ENCODE measurements around the gene TOP3A. TPM values are rescaled to one million over a fixed set of nuclear protein-coding genes. Genes with fewer than 3 reads are reported as not detected.

The TOP3A gene
- total RNA-seq (2021; ENCODE audit: unreplicated experiment) (48.8 TPM), Bru-seq, nascent RNA (percentile 72 among the genes with signal in this experiment), BruChase-seq, experiment 1, labeled RNA remaining after a 6-hour chase (percentile 71 among the genes with signal in this experiment), BruChase-seq, experiment 2, labeled RNA remaining after a 2-hour chase (percentile 79 among the genes with signal in this experiment)
- 17.7 and 24.2 TPM in 2 replicates for polyA plus RNA-seq (2012)
- long read RNA-seq, full-length matches to known transcripts = 13 of 41 reads
- long read RNA-seq, partial matches to known transcripts = 12 of 41 reads
- long read RNA-seq, other reads (novel, unspliced or antisense) = 16 of 41 reads

- Histone ChIP-seq H3K9me2 (ENCODE audit: insufficient read depth) (no peaks in the 10 kb centered on the region), H3K4me3 (replicated peaks in 1 of 2; ENCODE audit: low read depth in 1 of 2, low read length in 2 of 2) (peak within 1 kb of the TSS; percentile 93), H4K20me1 (ENCODE audit: insufficient read depth) (no peaks in the 10 kb centered on the region), H3K4me2 (ENCODE audit: low read length) (peak within 1 kb of the TSS; percentile 75), H3K27me3 (ENCODE audit: insufficient read depth, low read length) (no peaks in the 10 kb centered on the region), H2AFZ (ENCODE audit: low read depth, low read length, poor library complexity, severe bottlenecking) (peak within 1 kb of the TSS; percentile 39), H3K36me3 (ENCODE audit: control insufficient read depth in 1 of 2, insufficient read depth in 2 of 2, low read length in 2 of 2) (peaks cover 3 to 24% of the 10 kb centered on the region in 2 experiments; a peak in 2 of 4 replicates), H3K27ac (ENCODE audit: low read depth, low read length) (peak within 1 kb of the TSS; percentile 78), H3K79me2 (ENCODE audit: insufficient read depth, low read length) (peaks cover 82% of the 10 kb centered on the region), H3K9me3 (ENCODE audit: control insufficient read depth in 1 of 2, insufficient read depth in 1 of 2, low read depth in 1 of 2, low read length in 2 of 2) (no peaks in the 10 kb centered on the region; a peak in 1 of 4 replicates), H3K9ac (ENCODE audit: low read length) (peak within 1 kb of the TSS; percentile 87), H3K4me1 (ENCODE audit: control insufficient read depth in 1 of 2, insufficient read depth in 2 of 2, low read length in 2 of 2) (peaks cover 10 to 19% of the 10 kb centered on the region in 2 experiments)
- RAD21 ChIA-PET (ENCODE audit: low non-redundant PET in 1 of 2, low total read pairs in 2 of 2, uncharacterized antibody in 2 of 2, unreplicated experiment in 2 of 2) = no interaction called here
- BruUV-seq (replicated peaks) = no TSS peak
- ATAC-seq (peak; percentile 95), DNase-seq (ENCODE audit: low read depth, low spot score) (peak; percentile 91)
- POLR2A ChIA-PET = no interaction called here
- intact Hi-C loops (cut with micrococcal nuclease) = loop anchor here (5.0 kb wide), 1 partner anchor 53 kb away; the partner anchor contains the start of gene MIEF2
- CTCF ChIA-PET = interaction anchor here (1.0 kb wide), 1 partner anchor 13 kb away, joined by 3 read pairs; no protein-coding TSS in a partner anchor
- TF ChIP-seq SIN3A (IDR thresholded peaks at IDR 0.05; ENCODE audit: low read depth) (peak; percentile 37; the same call in 1 of the 2 replicates), TCF7L2 (IDR thresholded peaks at IDR 0.05; ENCODE audit: borderline replicate concordance, extremely low read depth, insufficient read depth, insufficient read length) (peak; percentile 65), YY1 (IDR thresholded peaks at IDR 0.05; ENCODE audit: extremely low read depth, insufficient replicate concordance, low read depth, low read length) (peak; percentile 98), ZFX (IDR thresholded peaks at IDR 0.05) (peak; percentile 56; the same call in 1 of the 2 replicates), FOSL1 (IDR thresholded peaks at IDR 0.05; ENCODE audit: low read depth) (no peak), CEBPB (IDR thresholded peaks at IDR 0.05; ENCODE audit: low read depth) (no peak), EGR1 (IDR thresholded peaks at IDR 0.05; ENCODE audit: low read depth) (peak; percentile 81), CTCF (IDR thresholded peaks at IDR 0.05 in 2 of 3, conservative IDR thresholded peaks at IDR 0.05 in 1 of 3; ENCODE audit: borderline replicate concordance in 1 of 3, insufficient read depth in 1 of 3, low read depth in 2 of 3, low read length in 2 of 3) (no peak), ELF1 (IDR thresholded peaks at IDR 0.05; ENCODE audit: borderline replicate concordance, low read depth) (peak; percentile 88), POLR2AphosphoS5 (IDR thresholded peaks at IDR 0.05; ENCODE audit: low read depth, low read length) (peak; percentile 84), RAD21 (IDR thresholded peaks at IDR 0.05; ENCODE audit: low read depth) (no peak), CBX3 (IDR thresholded peaks at IDR 0.05; ENCODE audit: low read depth) (no peak), MAX (IDR thresholded peaks at IDR 0.05) (peak; percentile 79), SRF (IDR thresholded peaks at IDR 0.05; ENCODE audit: low read depth) (no peak), POLR2A (IDR thresholded peaks at IDR 0.05; ENCODE audit: borderline replicate concordance, extremely low read depth, insufficient read depth, insufficient read length) (peak; percentile 45)
- TF ChIP-seq, protein P1, sequence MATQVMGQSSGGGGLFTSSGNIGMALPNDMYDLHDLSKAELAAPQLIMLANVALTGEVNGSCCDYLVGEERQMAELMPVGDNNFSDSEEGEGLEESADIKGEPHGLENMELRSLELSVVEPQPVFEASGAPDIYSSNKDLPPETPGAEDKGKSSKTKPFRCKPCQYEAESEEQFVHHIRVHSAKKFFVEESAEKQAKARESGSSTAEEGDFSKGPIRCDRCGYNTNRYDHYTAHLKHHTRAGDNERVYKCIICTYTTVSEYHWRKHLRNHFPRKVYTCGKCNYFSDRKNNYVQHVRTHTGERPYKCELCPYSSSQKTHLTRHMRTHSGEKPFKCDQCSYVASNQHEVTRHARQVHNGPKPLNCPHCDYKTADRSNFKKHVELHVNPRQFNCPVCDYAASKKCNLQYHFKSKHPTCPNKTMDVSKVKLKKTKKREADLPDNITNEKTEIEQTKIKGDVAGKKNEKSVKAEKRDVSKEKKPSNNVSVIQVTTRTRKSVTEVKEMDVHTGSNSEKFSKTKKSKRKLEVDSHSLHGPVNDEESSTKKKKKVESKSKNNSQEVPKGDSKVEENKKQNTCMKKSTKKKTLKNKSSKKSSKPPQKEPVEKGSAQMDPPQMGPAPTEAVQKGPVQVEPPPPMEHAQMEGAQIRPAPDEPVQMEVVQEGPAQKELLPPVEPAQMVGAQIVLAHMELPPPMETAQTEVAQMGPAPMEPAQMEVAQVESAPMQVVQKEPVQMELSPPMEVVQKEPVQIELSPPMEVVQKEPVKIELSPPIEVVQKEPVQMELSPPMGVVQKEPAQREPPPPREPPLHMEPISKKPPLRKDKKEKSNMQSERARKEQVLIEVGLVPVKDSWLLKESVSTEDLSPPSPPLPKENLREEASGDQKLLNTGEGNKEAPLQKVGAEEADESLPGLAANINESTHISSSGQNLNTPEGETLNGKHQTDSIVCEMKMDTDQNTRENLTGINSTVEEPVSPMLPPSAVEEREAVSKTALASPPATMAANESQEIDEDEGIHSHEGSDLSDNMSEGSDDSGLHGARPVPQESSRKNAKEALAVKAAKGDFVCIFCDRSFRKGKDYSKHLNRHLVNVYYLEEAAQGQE (IDR thresholded peaks at IDR 0.05; ENCODE audit: low read depth) = no peak
- TF ChIP-seq, protein P2, sequence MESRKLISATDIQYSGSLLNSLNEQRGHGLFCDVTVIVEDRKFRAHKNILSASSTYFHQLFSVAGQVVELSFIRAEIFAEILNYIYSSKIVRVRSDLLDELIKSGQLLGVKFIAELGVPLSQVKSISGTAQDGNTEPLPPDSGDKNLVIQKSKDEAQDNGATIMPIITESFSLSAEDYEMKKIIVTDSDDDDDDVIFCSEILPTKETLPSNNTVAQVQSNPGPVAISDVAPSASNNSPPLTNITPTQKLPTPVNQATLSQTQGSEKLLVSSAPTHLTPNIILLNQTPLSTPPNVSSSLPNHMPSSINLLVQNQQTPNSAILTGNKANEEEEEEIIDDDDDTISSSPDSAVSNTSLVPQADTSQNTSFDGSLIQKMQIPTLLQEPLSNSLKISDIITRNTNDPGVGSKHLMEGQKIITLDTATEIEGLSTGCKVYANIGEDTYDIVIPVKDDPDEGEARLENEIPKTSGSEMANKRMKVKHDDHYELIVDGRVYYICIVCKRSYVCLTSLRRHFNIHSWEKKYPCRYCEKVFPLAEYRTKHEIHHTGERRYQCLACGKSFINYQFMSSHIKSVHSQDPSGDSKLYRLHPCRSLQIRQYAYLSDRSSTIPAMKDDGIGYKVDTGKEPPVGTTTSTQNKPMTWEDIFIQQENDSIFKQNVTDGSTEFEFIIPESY (IDR thresholded peaks at IDR 0.05; ENCODE audit: extremely low read depth, insufficient replicate concordance, low read length) = no peak
Observed at GRCh38 chr17:18314731-18315561, at the start of gene TOP3A, which contains the start of gene SMCR8. TOP3A (minus strand) TSS chr17:18314994; CDS start chr17:18314778, 216 bp downstream. SMCR8 (plus strand) TSS chr17:18315293; CDS start chr17:18315790, 497 bp downstream.
